Spleen (tissue), 11 donors: ENCODE results near the gene AADAC. TPM values are rescaled to one million over a fixed set of nuclear protein-coding genes. Genes with fewer than 3 reads are reported as not detected.

ENCODE experiments used
- DNase-seq: peaks from one replicate; pipeline ENCODE4 v3.0.0-alpha.2; 2020
- H3K27ac ChIP-seq, 8 donors: fragments of 200-600 bp; sonication (generic) in 7 of 8; 1 replicate in 4 of 8; 2 replicates in 4 of 8; pipeline versions ENCODE4 v1.5.0 to v1.8.0; 2016 to 2021; ENCODE audit warnings: inconsistent platforms in 4 of 8, mild to moderate bottlenecking in 4 of 8, moderate library complexity in 1 of 8
- H3K27me3 ChIP-seq, 7 donors: fragments of 200-600 bp; sonication (generic) in 6 of 7; replicated peaks in 1 of 7; 1 replicate in 4 of 7; 2 replicates in 3 of 7; pipeline versions ENCODE4 v1.5.0 to v1.8.0; 2016 to 2021; ENCODE audit warnings: inconsistent platforms in 3 of 7, mild to moderate bottlenecking in 1 of 7
- H3K36me3 ChIP-seq, 6 donors: fragments of 200-600 bp; sonication (generic) in 5 of 6; 1 replicate in 4 of 6; 2 replicates in 2 of 6; pipeline versions ENCODE4 v1.5.0 to v1.8.0; 2016 to 2021; ENCODE audit warnings: inconsistent platforms in 2 of 6
- H3K4me1 ChIP-seq, 6 donors: fragments of 200-600 bp; sonication (generic) in 5 of 6; 1 replicate in 3 of 6; 2 replicates in 3 of 6; pipeline versions ENCODE4 v1.5.0 to v1.8.0; 2016 to 2021; ENCODE audit warnings: inconsistent platforms in 3 of 6
- H3K4me3 ChIP-seq, 8 donors: fragments of 200-600 bp; sonication (generic) in 7 of 8; 1 replicate in 4 of 8; 2 replicates in 4 of 8; pipeline versions ENCODE4 v1.5.0 to v1.8.0; 2016 to 2021; ENCODE audit warnings: inconsistent platforms in 4 of 8, mild to moderate bottlenecking in 4 of 8, moderate library complexity in 2 of 8
- H3K9me3 ChIP-seq, 8 donors: fragments of 200-600 bp; sonication (generic) in 7 of 8; 1 replicate in 4 of 8; 2 replicates in 4 of 8; pipeline versions ENCODE4 v1.5.0 to v1.8.0; 2016 to 2021; ENCODE audit warnings: inconsistent platforms in 4 of 8
- CTCF ChIP-seq, 11 experiments: fragments of 200-600 bp in 7 of 11; fragments of 450-650 bp in 4 of 11; sonication (generic) in 4 of 11; IDR thresholded peaks in 8 of 11; conservative IDR thresholded peaks in 3 of 11; 1 replicate in 7 of 11; 2 replicates in 4 of 11; pipeline versions ENCODE4 v1.4.0 to v1.8.0; 2016 to 2021; ENCODE audit warnings: antibody characterized with exemption in 11 of 11, inconsistent platforms in 4 of 11, mild to moderate bottlenecking in 1 of 11
- POLR2A ChIP-seq, 3 donors: fragments of 450-650 bp; IDR thresholded peaks; one replicate each; pipeline ENCODE4 v1.5.1; 2017; ENCODE audit warnings: antibody characterized with exemption in 3 of 3, mild to moderate bottlenecking in 1 of 3
- POLR2AphosphoS5 ChIP-seq, 3 donors: sonication (generic); formaldehyde crosslinking; IDR thresholded peaks; one replicate each; pipeline ENCODE4 v1.5.1; 2017; ENCODE audit warnings: antibody characterized with exemption in 3 of 3
- WGBS, 5 donors: extraction: QIAGEN DNeasy Blood & Tissue Kit in 3 of 5; methylation state at CpG; one replicate each; pipeline versions ENCODE4 v1.1.5 to v1.1.7; 2013 to 2018; 5-methylcytosine and 5-hydroxymethylcytosine counted together
- intact Hi-C: fragments of 100-400 bp; cut with DNase I; formaldehyde crosslinking; loops from one replicate; pipeline ENCODE4 v1.15.0; 2023; ENCODE audit warnings: low total_unique reads
- polyA plus RNA-seq, 3 donors: library from polyadenylated mRNA; stranded (reverse); fragments of 200-250 nt; gene quantifications; one replicate each; pipeline ENCODE4 v1.2.1, GENCODE V29; 2013
- total RNA-seq, 7 donors: library from RNA; depleted of rRNA in 3 of 7; stranded (reverse); fragments of >200 nt in 3 of 7; fragmentation: NEBNext Ultra II Directional in 4 of 7; extraction: Animal tissue kit (Norgen Biotek cat#: 25700) in 4 of 7; gene quantifications; one replicate each; pipeline versions ENCODE4 v1.1.0 to v1.2.1, GENCODE V29; 2016 to 2021
- donor health status: healthy with polysubstance abuse.
- donor health status: DM: no; HTN: no; CAD: no; lungs with moderate emphysema.
- donor health status: DM: no; HTN: no; CAD: no.
- donor health status: Bipolar disorder and iron deficiency.
- donor health status: healthy.
- donor health status: DM: no; HTN: no; CAD: no.
- donor health status: DM: yes; HTN: yes; CAD: no.

The AADAC gene
- total and polyA plus RNA-seq, 10 donors: 0.22 TPM; not detected in 9

GRCh38 chr3:151817473-151817872 lies 3.6 kb downstream of the AADAC start:
- H3K36me3 ChIP-seq: no peaks in the 10 kb centered on the region
- WGBS, 5 donors: 84 to 96% (median 92%) methylated on average over 5 of the region's 5 CpGs
- TF ChIP-seq CTCF (IDR thresholded peaks at IDR 0.05 in 8 of 11, conservative IDR thresholded peaks at IDR 0.05 in 3 of 11): no peak
- TF ChIP-seq POLR2AphosphoS5 (IDR thresholded peaks at IDR 0.05): no peak
- no peak for TF ChIP-seq POLR2A (IDR thresholded peaks at IDR 0.05)
- H3K9me3 ChIP-seq: no peaks in the 10 kb centered on the region
- H3K4me3 ChIP-seq: no peak overlapping the region
- DNase-seq: no peak
- intact Hi-C loops: no loop called here
- H3K27me3 ChIP-seq: no peaks in the 10 kb centered on the region
- H3K27ac ChIP-seq: no peak overlapping the region
- no peaks in the 10 kb centered on the region for H3K4me1 ChIP-seq

- DNase-seq: no peak
- intact Hi-C loops: no loop called here
- Histone ChIP-seq H3K27ac (no peak overlapping the region), H3K4me1 (no peaks in the 10 kb centered on the region), H3K27me3 (no peaks in the 10 kb centered on the region), H3K9me3 (no peaks in the 10 kb centered on the region), H3K36me3 (no peaks in the 10 kb centered on the region), H3K4me3 (no peak overlapping the region)
- TF ChIP-seq POLR2AphosphoS5 (IDR thresholded peaks at IDR 0.05) (no peak), POLR2A (IDR thresholded peaks at IDR 0.05) (no peak), CTCF (IDR thresholded peaks at IDR 0.05 in 8 of 11, conservative IDR thresholded peaks at IDR 0.05 in 3 of 11) (no peak)
- 85 to 96% (median 91%) methylated on average over 4 of the region's 4 CpGs for WGBS, 5 donors
Measured at GRCh38 chr3:151818361-151818760, 4.4 kb downstream of the AADAC start.

GRCh38 chr3:151819910-151820309 lies 6.0 kb downstream of the AADAC start:
- DNase-seq: no peak
- no peak overlapping the region for H3K4me3 ChIP-seq
- no peaks in the 10 kb centered on the region for H3K4me1 ChIP-seq
- no peak overlapping the region for H3K27ac ChIP-seq
- no peaks in the 10 kb centered on the region for H3K9me3 ChIP-seq
- WGBS, 5 donors: 85 to 93% (median 87%) methylated on average over 4 of the region's 4 CpGs
- TF ChIP-seq POLR2A (IDR thresholded peaks at IDR 0.05) (no peak), POLR2AphosphoS5 (IDR thresholded peaks at IDR 0.05) (no peak), CTCF (IDR thresholded peaks at IDR 0.05 in 8 of 11, conservative IDR thresholded peaks at IDR 0.05 in 3 of 11) (no peak)
- intact Hi-C loops: no loop called here
- H3K27me3 ChIP-seq: no peaks in the 10 kb centered on the region
- H3K36me3 ChIP-seq: no peaks in the 10 kb centered on the region

- intact Hi-C loops: no loop called here
- no peak for DNase-seq
- Histone ChIP-seq H3K4me3 (no peak overlapping the region), H3K4me1 (no peaks in the 10 kb centered on the region), H3K36me3 (no peaks in the 10 kb centered on the region), H3K9me3 (no peaks in the 10 kb centered on the region), H3K27ac (no peak overlapping the region), H3K27me3 (no peaks in the 10 kb centered on the region)
- WGBS, 5 donors: 80 to 88% (median 85%) methylated on average over 3 of the region's 3 CpGs
- TF ChIP-seq POLR2A (IDR thresholded peaks at IDR 0.05) (no peak), POLR2AphosphoS5 (IDR thresholded peaks at IDR 0.05) (no peak), CTCF (IDR thresholded peaks at IDR 0.05 in 8 of 11, conservative IDR thresholded peaks at IDR 0.05 in 3 of 11) (no peak)
Measured at GRCh38 chr3:151827816-151828215, 13.9 kb downstream of the AADAC start.
